IMR-90 (cell line): ENCODE measurements around the gene AKT1S1. TPM values are rescaled to one million over a fixed set of nuclear protein-coding genes. Genes with fewer than 3 reads are reported as not detected.

Source experiments
- ATAC-seq: fragments of 200-7000 bp; cut with Tn5 transposase; 2 replicates; pipeline ENCODE4 v1.9.1; 2020; ENCODE audit warnings: low read depth, mild to moderate bottlenecking, moderate library complexity
- BruUV-seq: library from RNA; stranded (reverse); fragments of 400-500 nt; replicated peaks from 2 replicates; lab custom pipeline; 2021; lab: Mats Ljungman, UMichigan
- CTCF ChIA-PET: fragments of 300-600 bp; formaldehyde crosslinking; extraction: SDS; loops from one replicate; lab custom pipeline; 2021; ENCODE audit warnings: antibody characterized with exemption; lab: Yijun Ruan, JAX
- POLR2A ChIA-PET: fragments of 300-600 bp; sonication (Branson Sonifier 250); formaldehyde crosslinking; loops from one replicate; lab custom pipeline; 2022; ENCODE audit warnings: antibody characterized with exemption; ENCODE audit not compliant: unreplicated experiment; lab: Charles Lee
- DNase-seq: peaks from one replicate; pipeline ENCODE4 v3.0.0; 2013
- H2AFZ ChIP-seq: replicated peaks from 2 replicates; pipeline ENCODE3; 2013; ENCODE audit warnings: low read length, mild to moderate bottlenecking; ENCODE audit not compliant: poor library complexity
- H2AK5ac ChIP-seq: 2 replicates; pipeline ENCODE4 v1.6.1; 2013; ENCODE audit warnings: low read depth, low read length, inconsistent platforms
- H2AK9ac ChIP-seq: replicated peaks from 2 replicates; pipeline ENCODE3; 2013; ENCODE audit warnings: mild to moderate bottlenecking, low read depth, low read length, moderate library complexity; ENCODE audit not compliant: poor library complexity
- H2BK120ac ChIP-seq: 2 replicates; pipeline ENCODE4 v1.6.1; 2013; ENCODE audit warnings: low read depth, low read length, inconsistent platforms
- H2BK15ac ChIP-seq: 3 replicates; pipeline ENCODE4 v1.6.1; 2013; ENCODE audit warnings: low read depth, low read length, inconsistent platforms
- H2BK20ac ChIP-seq: 2 replicates; pipeline ENCODE4 v1.6.1; 2013; ENCODE audit warnings: low read depth, mild to moderate bottlenecking, inconsistent platforms, low read length, moderate library complexity
- H2BK5ac ChIP-seq: 2 replicates; pipeline ENCODE4 v1.6.1; 2013; ENCODE audit warnings: mild to moderate bottlenecking, low read depth, low read length, inconsistent platforms; ENCODE audit not compliant: poor library complexity, severe bottlenecking
- H3K14ac ChIP-seq: replicated peaks from 2 replicates; pipeline ENCODE4 v1.6.1; 2013; ENCODE audit warnings: low read depth, low read length, inconsistent platforms
- H3K18ac ChIP-seq: 2 replicates; pipeline ENCODE4 v1.6.1; 2013; ENCODE audit warnings: low read depth, low read length, control low read depth
- H3K23ac ChIP-seq: 2 replicates; pipeline ENCODE4 v1.6.1; 2013; ENCODE audit warnings: low read depth, low read length, inconsistent platforms
- H3K27ac ChIP-seq: 2 replicates; pipeline ENCODE4 v1.5.1; 2013; ENCODE audit warnings: mild to moderate bottlenecking, control low read depth, low read length; ENCODE audit not compliant: insufficient read depth
- H3K27me3 ChIP-seq: 2 replicates; pipeline ENCODE4 v1.6.1; 2013; ENCODE audit warnings: low read length; ENCODE audit not compliant: control insufficient read depth, insufficient read depth
- H3K36me3 ChIP-seq: 2 replicates; pipeline ENCODE4 v1.6.1; 2013; ENCODE audit warnings: low read length, mixed read lengths; ENCODE audit not compliant: control insufficient read depth, insufficient read depth
- H3K4ac ChIP-seq: 2 replicates; pipeline ENCODE4 v1.6.1; 2013; ENCODE audit warnings: low read depth, low read length, inconsistent platforms
- H3K4me1 ChIP-seq: 2 replicates; pipeline ENCODE4 v1.6.1; 2013; ENCODE audit warnings: low read length, mixed read lengths; ENCODE audit not compliant: control insufficient read depth, insufficient read depth
- H3K4me2 ChIP-seq: 2 replicates; pipeline ENCODE4 v1.6.1; 2013; ENCODE audit warnings: low read depth, mild to moderate bottlenecking, control low read depth, low read length, moderate library complexity
- H3K4me3 ChIP-seq: 2 replicates; pipeline ENCODE4 v1.5.1; 2013; ENCODE audit warnings: low read depth, mild to moderate bottlenecking, control low read depth, low read length, moderate library complexity; ENCODE audit not compliant: insufficient read depth
- H3K56ac ChIP-seq: 2 replicates; pipeline ENCODE4 v1.6.1; 2013; ENCODE audit warnings: low read length, inconsistent platforms; ENCODE audit not compliant: insufficient read depth; ENCODE audit errors: extremely low read depth
- H3K79me1 ChIP-seq, 2 experiments: 2 replicates each; pipeline ENCODE4 v1.6.1; 2013; ENCODE audit warnings: low read length in 2 of 2, inconsistent platforms in 1 of 2, low read depth in 1 of 2
- H3K9ac ChIP-seq: 2 replicates; pipeline ENCODE4 v1.6.1; 2013; ENCODE audit warnings: low read depth, low read length, control low read depth
- H3K9me1 ChIP-seq: 2 replicates; pipeline ENCODE4 v1.6.1; 2013; ENCODE audit warnings: low read length, inconsistent platforms; ENCODE audit not compliant: insufficient read depth
- H3K9me3 ChIP-seq: 2 replicates; pipeline ENCODE4 v1.6.1; 2013; ENCODE audit warnings: low read length; ENCODE audit not compliant: control insufficient read depth, insufficient read depth
- H4K20me1 ChIP-seq: 2 replicates; pipeline ENCODE4 v1.6.1; 2013; ENCODE audit warnings: low read length, inconsistent platforms; ENCODE audit not compliant: insufficient read depth
- H4K5ac ChIP-seq: 2 replicates; pipeline ENCODE4 v1.6.1; 2013; ENCODE audit warnings: mild to moderate bottlenecking, low read depth, low read length, control low read depth
- H4K8ac ChIP-seq, 2 experiments: 2 replicates each; pipeline ENCODE4 v1.6.1; 2013; ENCODE audit warnings: low read depth in 2 of 2, low read length in 2 of 2, control low read depth in 1 of 2, inconsistent platforms in 1 of 2
- H4K91ac ChIP-seq: 2 replicates; pipeline ENCODE4 v1.6.1; 2013; ENCODE audit warnings: low read depth, low read length, inconsistent platforms; ENCODE audit not compliant: insufficient read depth
- BHLHE40 ChIP-seq: fragments of 150-350 bp; IDR thresholded peaks from 2 replicates; pipeline ENCODE4 v1.6.1; 2016; ENCODE audit warnings: mild to moderate bottlenecking, low read depth, low read length
- CEBPB ChIP-seq: IDR thresholded peaks from 2 replicates; pipeline ENCODE4 v1.6.1; 2012; ENCODE audit warnings: low read depth, low read length, improper control_type of control experiment
- CHD1 ChIP-seq: IDR thresholded peaks from 2 replicates; pipeline ENCODE4 v1.6.1; 2012; ENCODE audit warnings: low read depth, low read length, improper control_type of control experiment
- MAFK ChIP-seq: IDR thresholded peaks from 2 replicates; pipeline ENCODE4 v1.6.1; 2012; ENCODE audit warnings: low read depth, low read length, improper control_type of control experiment
- MAZ ChIP-seq: IDR thresholded peaks from 2 replicates; pipeline ENCODE4 v1.6.1; 2012; ENCODE audit warnings: low read depth, mild to moderate bottlenecking, low read length, improper control_type of control experiment, moderate library complexity, borderline replicate concordance
- MXI1 ChIP-seq: IDR thresholded peaks from 2 replicates; pipeline ENCODE4 v1.6.1; 2012; ENCODE audit warnings: low read depth, mild to moderate bottlenecking, low read length, moderate library complexity, borderline replicate concordance
- RCOR1 ChIP-seq: IDR thresholded peaks from 2 replicates; pipeline ENCODE4 v1.6.1; 2012; ENCODE audit warnings: mild to moderate bottlenecking, low read length, improper control_type of control experiment; ENCODE audit not compliant: insufficient replicate concordance
- RFX5 ChIP-seq: IDR thresholded peaks from 2 replicates; pipeline ENCODE4 v1.8.0; 2012; ENCODE audit warnings: low read depth, mild to moderate bottlenecking, low read length, moderate library complexity
- SMC3 ChIP-seq: fragments of 150-350 bp; IDR thresholded peaks from 2 replicates; pipeline ENCODE4 v1.6.1; 2016; ENCODE audit warnings: low read depth, mild to moderate bottlenecking, antibody characterized with exemption, low read length, moderate library complexity
- WGBS, 2 experiments: methylation state at CpG; one replicate each; pipeline versions ENCODE4 v1.1.5 to v1.1.7; 2013; ENCODE audit warnings: missing lambda C conversion rate in 2 of 2; ENCODE audit not compliant: insufficient read length in 1 of 2; ENCODE audit errors: extremely low coverage in 2 of 2; 5-methylcytosine and 5-hydroxymethylcytosine counted together
- dilution Hi-C: fragments of 300-500 bp; cut with HindIII; formaldehyde crosslinking; loops from one replicate; pipeline ENCODE4 v1.14.3; 2018; ENCODE audit warnings: low sequenced_read_pairs; ENCODE audit not compliant: unreplicated experiment
- in situ Hi-C: fragments of 300-500 bp; cut with MboI; formaldehyde crosslinking; loops from 3 replicates; pipeline ENCODE4 v1.14.3; 2019; ENCODE audit warnings: low sequenced_read_pairs, inconsistent platforms, mixed read lengths
- intact Hi-C: fragments of 100-400 bp; cut with micrococcal nuclease; formaldehyde crosslinking; loops from 2 replicates; pipeline ENCODE4 v1.10.0; 2022
- polyA plus RNA-seq, 3 experiments: library from polyadenylated mRNA; depleted of rRNA; stranded (reverse); fragments of >200 nt; gene quantifications; 2 replicates each; pipeline ENCODE4 v1.2.3, GENCODE V29; 2012; ENCODE audit warnings: low replicate concordance in 1 of 3
- total RNA-seq: library from RNA; depleted of rRNA; stranded (reverse); fragments of >200 nt; gene quantifications from 2 replicates; pipeline ENCODE4 v1.2.3, GENCODE V29; 2012
- TF ChIP-seq, protein P1 (sequence below): conservative IDR thresholded peaks from 2 replicates; pipeline ENCODE4 v1.5.1; 2012; ENCODE audit warnings: mild to moderate bottlenecking, low read depth, low read length, improper control_type of control experiment
- TF ChIP-seq, protein P2 (sequence below): fragments of 150-350 bp; IDR thresholded peaks from 2 replicates; pipeline ENCODE4 v1.6.1; 2017; ENCODE audit warnings: mild to moderate bottlenecking, antibody characterized with exemption, low read length, low read depth

Gene AKT1S1
- total and polyA plus RNA-seq, 2 of the 4 experiments (the other 2 are of a cell fraction) = 3.6 to 54.4 TPM

DNA sequence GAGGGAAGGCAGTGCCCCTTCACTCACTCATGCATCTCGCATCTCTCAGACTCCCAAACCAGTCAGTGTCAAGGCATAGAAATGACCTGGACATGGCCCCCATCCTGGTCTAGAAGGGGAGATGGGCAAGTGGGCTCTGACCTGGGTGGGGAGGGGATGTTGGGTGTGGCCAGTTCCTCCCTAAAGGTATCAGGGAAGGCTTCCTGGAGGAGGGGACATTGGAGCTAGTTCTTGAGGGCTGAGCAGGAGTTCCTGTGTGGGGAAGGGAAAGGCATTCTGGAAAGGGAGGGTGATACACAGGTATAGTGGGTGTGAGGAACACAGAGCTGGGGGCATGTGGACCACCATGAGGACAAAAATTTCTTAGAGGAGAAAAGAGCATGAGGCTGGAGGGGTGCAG, 15.6 kb upstream of the AKT1S1 start:
- Histone ChIP-seq H3K9ac (no peak overlapping the region), H4K8ac (no peak overlapping the region), H2AK5ac (no peak overlapping the region), H2BK120ac (no peak overlapping the region), H3K23ac (no peak overlapping the region), H3K27me3 (peaks cover 8% of the 10 kb centered on the region; the same call in 1 of the 2 replicates), H3K18ac (no peak overlapping the region), H2BK5ac (no peak overlapping the region), H3K36me3 (peaks cover 2% of the 10 kb centered on the region; the same call in 1 of the 2 replicates), H2BK20ac (no peak overlapping the region), H4K91ac (no peak overlapping the region), H2BK15ac (no peak overlapping the region), H2AFZ (peak overlapping the region; percentile 63), H3K79me1 (no peaks in the 10 kb centered on the region), H3K4me3 (no peak overlapping the region), H3K4ac (no peak overlapping the region), H4K5ac (no peak overlapping the region), H4K20me1 (no peaks in the 10 kb centered on the region), H3K4me1 (peaks cover 10% of the 10 kb centered on the region), H2AK9ac (peak overlapping the region; percentile 42), H3K14ac (no peak overlapping the region), H3K56ac (no peak overlapping the region), H3K4me2 (no peak overlapping the region), H3K9me1 (no peaks in the 10 kb centered on the region), H3K27ac (no peak overlapping the region), H3K9me3 (no peaks in the 10 kb centered on the region)
- no peak for TF ChIP-seq CHD1
- TF ChIP-seq RFX5 = no peak
- no peak for TF ChIP-seq RCOR1
- no peak for TF ChIP-seq MXI1
- TF ChIP-seq, protein P1, sequence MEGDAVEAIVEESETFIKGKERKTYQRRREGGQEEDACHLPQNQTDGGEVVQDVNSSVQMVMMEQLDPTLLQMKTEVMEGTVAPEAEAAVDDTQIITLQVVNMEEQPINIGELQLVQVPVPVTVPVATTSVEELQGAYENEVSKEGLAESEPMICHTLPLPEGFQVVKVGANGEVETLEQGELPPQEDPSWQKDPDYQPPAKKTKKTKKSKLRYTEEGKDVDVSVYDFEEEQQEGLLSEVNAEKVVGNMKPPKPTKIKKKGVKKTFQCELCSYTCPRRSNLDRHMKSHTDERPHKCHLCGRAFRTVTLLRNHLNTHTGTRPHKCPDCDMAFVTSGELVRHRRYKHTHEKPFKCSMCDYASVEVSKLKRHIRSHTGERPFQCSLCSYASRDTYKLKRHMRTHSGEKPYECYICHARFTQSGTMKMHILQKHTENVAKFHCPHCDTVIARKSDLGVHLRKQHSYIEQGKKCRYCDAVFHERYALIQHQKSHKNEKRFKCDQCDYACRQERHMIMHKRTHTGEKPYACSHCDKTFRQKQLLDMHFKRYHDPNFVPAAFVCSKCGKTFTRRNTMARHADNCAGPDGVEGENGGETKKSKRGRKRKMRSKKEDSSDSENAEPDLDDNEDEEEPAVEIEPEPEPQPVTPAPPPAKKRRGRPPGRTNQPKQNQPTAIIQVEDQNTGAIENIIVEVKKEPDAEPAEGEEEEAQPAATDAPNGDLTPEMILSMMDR = no peak
- TF ChIP-seq BHLHE40 = no peak
- TF ChIP-seq MAZ = no peak
- no peak for TF ChIP-seq CEBPB
- TF ChIP-seq, protein P2, sequence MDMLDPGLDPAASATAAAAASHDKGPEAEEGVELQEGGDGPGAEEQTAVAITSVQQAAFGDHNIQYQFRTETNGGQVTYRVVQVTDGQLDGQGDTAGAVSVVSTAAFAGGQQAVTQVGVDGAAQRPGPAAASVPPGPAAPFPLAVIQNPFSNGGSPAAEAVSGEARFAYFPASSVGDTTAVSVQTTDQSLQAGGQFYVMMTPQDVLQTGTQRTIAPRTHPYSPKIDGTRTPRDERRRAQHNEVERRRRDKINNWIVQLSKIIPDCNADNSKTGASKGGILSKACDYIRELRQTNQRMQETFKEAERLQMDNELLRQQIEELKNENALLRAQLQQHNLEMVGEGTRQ = no peak
- no peak for TF ChIP-seq SMC3
- TF ChIP-seq MAFK = no peak
- ChIA-PET CTCF (no interaction called here), POLR2A (no interaction called here)
- ATAC-seq (no peak), DNase-seq (no peak)
- dilution Hi-C loops = no loop called here
- in situ Hi-C loops = no loop called here
- BruUV-seq = no TSS peak
- intact Hi-C loops = no loop called here
- no CpG with 5 or more reads among the region's 1 CpG for WGBS, 2 experiments
